RPMI7951 (cell line): Measurements from ENCODE around the gene FAM76A. TPM values are rescaled to one million over a fixed set of nuclear protein-coding genes. Genes with fewer than 3 reads are reported as not detected.
A peak's percentile ranks its signal among the peaks of the same experiment; 100 is the strongest.
"Not testable (repeated sequence)": the region's sequence is repeated elsewhere in the genome, so short reads cannot be mapped to it uniquely, and the experiment has no call there.

Experiments
- DNase-seq: peaks from one replicate; pipeline ENCODE4 v3.0.0-alpha.2; 2012; ENCODE audit warnings: low read depth
- total RNA-seq: library from RNA; depleted of rRNA; stranded (reverse); fragments of >200 nt; shearing (Covaris generic); gene quantifications from 2 replicates; pipeline ENCODE4 v1.2.3, GENCODE V29; 2014; rRNA removed

FAM76A gene
- total RNA-seq, 1 experiment from 2014 or later, result 12.1 TPM

DNA sequence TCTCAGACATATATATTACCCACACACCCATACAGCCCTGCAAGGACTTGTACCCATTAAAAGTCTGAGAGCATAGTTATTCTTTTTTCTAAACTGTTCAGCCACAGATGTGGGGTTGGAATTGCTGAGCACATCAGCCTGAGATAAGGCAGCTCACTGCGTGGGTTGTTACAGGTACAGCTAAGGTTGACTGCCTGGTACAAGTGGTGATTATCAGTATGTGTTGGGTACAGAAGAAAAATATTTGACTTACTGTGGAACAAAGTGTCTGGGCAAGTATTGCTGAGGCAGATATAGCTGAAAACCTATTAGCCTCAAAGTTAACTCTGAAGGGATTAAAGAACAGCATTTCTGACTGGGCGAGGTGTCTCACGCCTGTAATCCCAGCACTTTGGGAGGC is 52.3 kb downstream of the FAM76A start:
- no peak for DNase-seq

DNA sequence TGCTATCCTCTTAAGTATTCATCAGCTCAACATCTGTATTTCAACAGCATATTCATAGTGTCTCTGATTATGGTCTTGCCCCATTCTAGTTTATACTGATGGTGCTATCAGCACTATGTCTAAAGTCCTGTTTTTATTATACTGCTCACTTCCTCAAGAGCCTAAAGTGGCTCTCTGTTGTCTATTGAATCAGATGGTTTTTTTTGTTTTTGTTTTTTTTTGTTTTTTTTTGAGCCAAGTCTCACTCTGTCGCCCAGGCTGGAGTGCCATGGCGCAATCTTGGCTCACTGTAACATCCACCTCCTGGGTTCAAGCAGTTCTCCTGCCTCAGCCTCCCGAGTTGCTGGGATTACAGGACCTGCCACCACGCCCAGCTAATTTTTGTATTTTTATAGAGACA is 53.4 kb downstream of the FAM76A start:
- DNase-seq, result no peak

DNA sequence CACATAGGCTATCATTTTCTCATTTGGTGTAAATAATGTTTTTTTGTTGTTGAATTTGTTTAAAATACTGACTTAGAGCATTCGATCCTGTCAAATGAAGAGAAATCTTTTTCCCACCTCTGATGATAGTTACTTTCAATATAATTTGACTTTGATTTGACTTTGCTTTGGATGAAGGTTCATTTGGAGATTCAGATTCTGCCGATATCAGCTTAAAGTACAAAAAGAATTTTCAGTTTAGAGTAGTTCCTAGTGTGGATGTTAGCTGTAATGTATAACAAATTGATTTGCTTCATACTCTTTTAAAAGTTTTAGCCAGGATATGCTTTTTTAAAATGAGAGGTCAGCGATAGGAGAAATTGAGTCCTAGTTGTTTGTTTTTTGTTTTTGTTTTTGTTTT is 57.2 kb downstream of the FAM76A start:
- no peak for DNase-seq

DNA sequence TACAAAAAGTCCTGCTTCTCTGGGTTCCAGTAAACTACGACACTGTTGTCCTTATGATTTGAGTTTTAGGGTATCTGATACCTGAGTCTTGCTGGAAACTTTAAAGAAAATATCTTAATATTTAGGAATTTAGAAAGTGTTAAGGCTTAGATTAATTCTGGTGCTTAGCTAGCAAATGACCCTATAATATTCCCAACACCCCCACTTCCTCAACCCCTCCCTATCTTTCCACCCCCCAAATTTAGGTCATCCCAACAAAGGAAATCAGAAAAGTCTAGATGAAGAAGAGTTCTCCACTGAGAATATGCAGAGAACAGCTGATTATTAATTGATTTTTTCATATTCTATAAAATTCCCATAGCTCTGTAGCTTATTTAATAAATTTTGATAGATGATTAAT is 58.9 kb downstream of the FAM76A start:
- no peak for DNase-seq

DNA sequence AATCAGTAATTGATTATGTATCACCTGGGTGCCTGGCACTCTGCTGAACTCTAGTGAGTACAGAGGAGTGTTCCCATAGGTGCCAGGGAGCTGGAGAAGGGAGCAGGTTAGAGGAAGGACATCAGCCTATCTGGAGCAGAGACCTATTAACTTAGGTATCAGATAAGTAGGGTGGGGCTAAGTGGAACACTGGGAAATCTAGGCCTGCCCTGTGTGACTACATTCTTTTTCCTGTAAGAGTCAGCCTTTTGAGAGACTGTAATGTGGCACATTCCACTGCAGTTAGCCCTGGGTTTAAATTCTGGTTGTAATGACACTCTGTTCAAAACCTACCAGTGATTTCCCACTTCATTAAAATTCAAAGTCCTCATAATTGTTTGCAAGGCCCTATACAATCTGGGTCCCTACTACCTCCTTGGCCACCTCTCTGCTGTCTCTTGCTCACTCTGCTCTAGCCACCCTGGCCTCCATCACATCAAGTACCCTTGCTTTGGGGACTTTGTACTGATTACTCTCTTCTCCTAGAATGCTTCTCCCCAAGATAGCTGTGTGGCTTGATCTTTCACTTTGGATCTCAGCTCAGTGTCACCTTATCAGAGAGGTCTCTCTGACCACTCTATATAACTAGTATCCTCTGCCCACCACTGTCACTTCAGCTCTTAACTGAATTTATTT is 60.2 kb downstream of the FAM76A start:
- no peak for DNase-seq

DNA sequence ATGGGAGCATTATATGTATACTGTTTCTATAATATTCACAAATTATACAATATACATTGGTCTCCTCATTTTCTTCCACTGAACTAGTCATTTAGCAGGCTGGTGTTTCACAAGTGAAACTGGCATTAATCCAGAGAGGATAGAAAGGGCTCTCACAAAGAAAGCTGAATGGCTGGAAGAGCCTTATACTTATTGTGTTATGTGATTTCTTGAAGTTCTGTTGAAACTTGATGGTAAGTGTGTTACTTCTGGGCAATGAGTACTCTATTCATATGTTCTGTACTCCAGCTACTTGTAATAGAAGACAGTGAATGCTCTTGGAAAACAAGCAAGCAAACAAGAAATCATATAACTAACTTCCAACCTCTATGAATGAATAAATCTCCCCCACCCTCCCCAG is 62.1 kb downstream of the FAM76A start:
- peak; percentile 7 for DNase-seq

DNA sequence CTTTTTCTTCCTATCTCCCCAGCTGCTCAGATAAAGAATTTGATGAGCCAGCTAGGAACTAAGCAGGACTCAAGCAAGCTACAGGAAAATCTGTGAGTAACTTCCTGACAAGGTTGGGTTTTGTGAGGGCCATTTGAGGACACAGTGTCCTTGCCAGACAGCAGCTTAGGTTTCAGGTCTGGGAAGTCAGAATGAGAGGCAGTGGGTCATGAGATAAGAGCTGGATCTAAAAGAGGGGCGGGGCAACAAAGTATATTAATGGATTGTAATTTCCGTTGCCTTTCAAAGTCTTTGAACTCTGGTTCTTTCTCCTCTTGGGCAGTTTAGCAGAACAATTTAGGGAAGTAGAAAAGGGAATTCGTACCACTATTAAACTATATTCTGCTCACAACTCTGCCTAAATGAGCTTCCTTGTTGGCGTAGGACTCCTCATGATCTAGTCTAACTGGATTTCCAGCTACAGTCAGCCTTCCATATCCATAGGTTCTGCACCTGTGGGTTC is 63.8 kb downstream of the FAM76A start:
- peak; percentile 25 for DNase-seq

DNA sequence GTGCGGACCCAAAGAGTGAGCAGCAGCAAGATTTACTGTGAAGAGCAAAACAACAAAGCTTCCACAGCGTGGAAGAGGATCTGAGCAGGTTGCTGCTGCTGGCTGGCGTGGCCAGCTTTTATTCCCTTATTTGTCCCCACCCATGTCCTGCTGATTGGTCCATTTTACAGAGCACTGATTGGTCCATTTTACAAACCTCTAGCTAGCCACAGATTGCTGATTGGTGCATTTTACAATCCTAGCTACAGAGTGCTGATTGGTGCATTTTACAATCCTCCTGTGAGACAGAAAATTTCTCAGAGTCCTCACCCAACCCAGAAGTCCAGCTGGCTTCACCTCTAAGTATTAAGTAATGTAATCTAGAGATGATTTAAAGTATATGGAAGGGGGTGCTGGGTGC is 64.5 kb downstream of the FAM76A start:
- not testable (repeated sequence) for DNase-seq

DNA sequence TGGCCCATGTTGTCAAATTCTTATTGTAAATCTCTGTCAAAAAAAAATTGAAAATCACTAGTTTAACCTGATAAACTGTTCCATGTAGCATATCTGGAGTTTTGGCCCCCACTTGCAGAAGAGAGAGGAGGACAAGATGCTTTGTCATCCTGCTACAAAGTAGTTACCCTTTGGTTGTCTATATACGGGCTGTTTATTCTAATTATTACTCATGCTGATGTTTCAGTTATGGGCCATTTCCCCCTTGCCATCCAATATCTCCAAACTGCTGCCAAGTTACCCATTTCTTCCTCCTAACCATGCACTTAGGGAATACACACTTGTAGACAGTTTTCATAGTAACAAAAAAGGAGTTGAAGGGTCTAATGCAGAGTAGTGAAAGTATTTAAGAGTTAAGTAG is 69.8 kb downstream of the FAM76A start:
- DNase-seq, result no peak

DNA sequence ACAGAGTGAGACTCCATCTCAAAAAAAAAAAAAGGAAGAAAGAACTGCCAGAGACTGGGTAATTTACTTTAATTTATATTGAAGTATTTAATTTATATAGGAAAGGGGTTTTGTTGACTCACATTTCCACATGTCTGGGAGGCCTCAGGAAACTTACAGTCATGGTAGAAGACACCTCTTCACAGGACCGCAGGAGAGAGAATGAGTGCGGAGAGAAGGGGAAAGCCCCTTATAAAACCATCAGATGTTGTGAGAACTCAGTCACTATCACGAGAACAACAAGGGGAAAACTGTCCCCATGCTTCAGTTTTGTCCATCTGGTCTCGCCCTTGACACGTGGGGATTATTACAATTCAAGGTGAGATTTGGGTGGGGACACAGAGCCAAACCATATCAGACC is 79.0 kb downstream of the FAM76A start:
- DNase-seq, result no peak

DNA sequence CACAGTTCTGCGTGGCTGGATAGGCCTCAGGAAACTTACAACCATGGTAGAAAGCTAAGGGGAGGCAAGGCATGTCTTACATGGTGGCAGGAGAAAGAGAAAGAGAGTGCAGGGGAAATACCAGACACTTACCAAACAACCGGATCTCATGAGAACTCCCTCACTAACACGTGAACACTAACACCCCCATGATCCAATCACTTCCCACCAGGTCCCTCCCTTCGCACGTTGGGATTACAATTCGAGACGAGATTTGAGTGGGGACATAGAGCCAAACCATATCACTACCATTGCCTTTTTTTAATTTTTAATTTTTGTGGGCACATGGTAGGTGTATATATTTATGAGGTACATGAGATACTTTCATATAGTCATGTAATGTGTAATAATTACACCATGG is 81.0 kb downstream of the FAM76A start:
- no peak for DNase-seq

DNA sequence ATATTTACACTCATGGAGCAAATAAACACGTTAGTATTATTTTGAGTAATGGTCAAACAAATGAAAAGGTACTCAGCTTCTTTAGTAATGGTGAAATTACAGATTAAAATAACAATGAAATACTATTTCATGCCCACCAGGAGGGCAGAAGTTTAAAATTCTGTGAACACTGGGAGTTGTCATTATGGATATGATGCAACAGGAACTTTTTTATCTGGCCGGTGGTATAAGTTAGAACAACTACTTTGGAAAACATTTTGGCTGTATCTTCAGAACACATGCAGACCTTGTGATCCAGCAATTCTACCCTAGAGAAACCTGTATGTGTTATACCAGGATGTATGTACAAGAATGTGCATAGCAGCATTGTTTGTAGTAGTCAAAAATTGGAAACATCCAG is 81.6 kb downstream of the FAM76A start:
- DNase-seq, result no peak

DNA sequence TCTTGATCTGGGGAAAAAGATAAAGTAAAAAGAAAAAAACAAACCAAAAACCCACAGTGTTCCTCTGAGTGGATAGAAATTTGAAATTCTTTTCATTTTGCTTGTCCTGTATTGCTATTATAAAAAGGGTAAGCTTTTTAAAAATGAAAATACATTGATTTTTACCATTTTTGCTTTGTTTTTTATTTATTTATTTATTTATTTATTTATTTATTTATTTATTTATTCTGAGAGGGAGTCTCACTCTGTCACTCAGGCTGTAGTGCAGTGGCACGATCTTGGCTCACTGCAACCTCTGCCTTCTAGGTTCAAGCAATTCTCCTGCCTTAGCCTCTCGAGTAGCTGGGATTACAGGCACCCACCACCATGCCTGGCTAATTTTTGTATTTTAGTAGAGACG is 82.4 kb downstream of the FAM76A start:
- DNase-seq, result not testable (repeated sequence)

DNA sequence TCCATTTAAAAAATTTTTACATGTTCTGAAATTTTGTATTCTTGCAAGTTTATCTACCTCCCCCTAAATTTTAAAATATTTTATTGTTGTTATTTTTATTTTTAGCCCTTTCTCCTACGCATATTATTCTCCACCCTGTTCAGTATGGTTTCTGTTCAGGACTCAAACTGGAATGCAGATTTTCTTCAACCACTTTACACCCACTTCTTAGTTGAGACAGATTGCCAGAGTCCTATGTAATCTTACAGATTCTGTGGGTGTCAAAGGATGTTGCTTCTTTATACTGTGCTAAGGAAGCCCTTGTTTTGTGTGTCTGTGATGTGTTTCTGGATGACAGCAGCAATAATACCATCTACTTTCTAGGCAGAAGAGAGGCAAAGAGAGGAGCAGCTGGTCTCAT is 84.1 kb downstream of the FAM76A start:
- DNase-seq, result no peak

DNA sequence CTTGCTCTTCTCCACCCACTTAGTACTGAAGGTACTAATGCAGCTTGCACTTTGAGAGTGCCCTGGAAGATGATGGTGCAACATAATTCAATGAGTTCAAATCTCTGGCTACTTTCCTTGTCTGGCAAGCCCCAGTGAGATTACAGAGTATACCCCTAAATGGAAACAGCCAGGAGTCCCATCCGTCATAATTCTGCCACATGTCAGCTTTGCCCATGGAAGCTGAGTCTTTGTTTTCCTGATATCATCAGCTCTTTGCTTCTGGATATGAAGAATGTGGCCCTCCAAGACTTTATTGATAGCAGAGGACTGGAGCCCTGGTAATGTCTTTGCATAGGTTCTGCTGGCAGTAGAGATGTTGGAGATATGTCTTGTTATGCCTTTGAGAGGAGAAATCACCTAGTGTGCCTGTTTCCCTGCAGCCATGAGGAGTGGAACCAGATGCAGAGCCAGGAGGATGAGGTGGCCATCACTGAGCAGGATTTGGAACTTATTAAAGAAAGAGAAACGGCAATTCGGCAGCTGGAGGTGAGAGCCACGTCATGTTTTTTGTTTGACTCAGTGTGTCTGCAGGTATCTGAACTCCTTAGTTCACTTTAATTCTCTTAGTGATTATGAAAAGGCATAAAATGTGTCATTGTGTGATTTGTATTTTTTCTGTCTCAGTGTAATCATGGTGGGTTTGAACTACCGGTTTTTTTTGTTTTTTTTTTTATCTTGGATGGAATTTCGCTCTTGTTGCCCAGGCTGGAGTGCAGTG is 86.2 kb downstream of the FAM76A start:
- no peak for DNase-seq

Other genes with a start within 250 kb of the FAM76A start
- 15.1 and 16.3 TPM in 2 replicates for gene WASF2, start 235.8 kb upstream of the FAM76A start, total RNA-seq
- 5.8 and 7.1 TPM in 2 replicates for gene AHDC1, start 121.8 kb upstream of the FAM76A start, total RNA-seq
- gene FGR, start 90.8 kb upstream of the FAM76A start, total RNA-seq, result not detected in 2 replicates
- gene IFI6, start 53.8 kb upstream of the FAM76A start, total RNA-seq, result 75.3 and 169 TPM in 2 replicates
- gene STX12, start 47.3 kb downstream of the FAM76A start, total RNA-seq, result 37.7 and 50.8 TPM in 2 replicates
- gene PPP1R8, start 104.8 kb downstream of the FAM76A start, total RNA-seq, result 44.9 and 48.2 TPM in 2 replicates
- 10.1 and 10.7 TPM in 2 replicates for gene THEMIS2, start 146.6 kb downstream of the FAM76A start, total RNA-seq
- gene RPA2, start 188.6 kb downstream of the FAM76A start, total RNA-seq, result 92.0 and 122 TPM in 2 replicates
- not detected in 2 replicates for gene SMPDL3B, start 209.0 kb downstream of the FAM76A start, total RNA-seq
- 0.68 and 0.72 TPM in 2 replicates for gene XKR8, start 234.0 kb downstream of the FAM76A start, total RNA-seq